HG03469 (cell line): ENCODE results near the gene CHIT1.

Experiments
- ATAC-seq: cut with Tn5 transposase; IDR thresholded peaks from one replicate; pipeline ENCODE4 v1.9.1; 2021; ENCODE audit warnings: mild to moderate bottlenecking, moderate library complexity, moderate number of reproducible peaks; ENCODE audit not compliant: unreplicated experiment

Gene CHIT1

GRCh38 chr1:203190949-203191348, 38.5 kb downstream of the CHIT1 start:
- ATAC-seq: no peak

- no peak for ATAC-seq
Observed at GRCh38 chr1:203189951-203190352, 39.5 kb downstream of the CHIT1 start.

GRCh38 chr1:203188686-203189232, 40.7 kb downstream of the CHIT1 start:
- ATAC-seq: no peak

GRCh38 chr1:203187689-203188264, 41.7 kb downstream of the CHIT1 start:
- ATAC-seq: no peak

- ATAC-seq: no peak
Observed at GRCh38 chr1:203187304-203187685, 42.2 kb downstream of the CHIT1 start.

GRCh38 chr1:203186446-203187303, 42.8 kb downstream of the CHIT1 start, which contains the start of gene CHI3L1:
TSS of gene CHI3L1 (minus strand) at chr1:203186704. CDS start at chr1:203186623, 81 bp downstream.
- ATAC-seq: no peak

GRCh38 chr1:203186091-203186445, 43.4 kb downstream of the CHIT1 start:
- ATAC-seq: no peak

- no peak for ATAC-seq
Observed at GRCh38 chr1:203185585-203185984, 43.9 kb downstream of the CHIT1 start.

GRCh38 chr1:203185061-203185461, 44.4 kb downstream of the CHIT1 start:
- ATAC-seq: no peak

GRCh38 chr1:203184467-203184866, 45.0 kb downstream of the CHIT1 start:
- ATAC-seq: no peak

GRCh38 chr1:203183828-203184227, 45.6 kb downstream of the CHIT1 start:
- ATAC-seq: no peak

- no peak for ATAC-seq
Observed at GRCh38 chr1:203182387-203182953, 47.0 kb downstream of the CHIT1 start.

GRCh38 chr1:203181586-203182386, 47.7 kb downstream of the CHIT1 start:
- no peak for ATAC-seq

- no peak for ATAC-seq
Observed at GRCh38 chr1:203180611-203181330, 48.7 kb downstream of the CHIT1 start.

GRCh38 chr1:203179667-203180005, 49.8 kb downstream of the CHIT1 start:
- no peak for ATAC-seq

GRCh38 chr1:203178821-203179666, 50.4 kb downstream of the CHIT1 start:
- ATAC-seq: no peak

GRCh38 chr1:203178083-203178482, 51.4 kb downstream of the CHIT1 start:
- ATAC-seq: no peak

GRCh38 chr1:203177470-203178039, 51.9 kb downstream of the CHIT1 start:
- ATAC-seq: no peak

GRCh38 chr1:203177036-203177405, 52.5 kb downstream of the CHIT1 start:
- no peak for ATAC-seq
